GM18873 (cell line): ENCODE measurements around the gene RNF130.
"Not testable (repeated sequence)": the region's sequence is repeated elsewhere in the genome, so short reads cannot be mapped to it uniquely, and the experiment has no call there.

Source experiments
- ATAC-seq: cut with Tn5 transposase; IDR thresholded peaks from one replicate; pipeline ENCODE4 v1.9.1; 2021; ENCODE audit warnings: mild to moderate bottlenecking, moderate library complexity, moderate number of reproducible peaks; ENCODE audit not compliant: unreplicated experiment, low FRiP score

The RNF130 gene

GRCh38 chr5:179986328-179986727, 85.2 kb downstream of the RNF130 start:
- no peak for ATAC-seq

- ATAC-seq = no peak
These were observed 89.9 kb downstream of the RNF130 start for GRCh38 chr5:179981636-179982035.

- ATAC-seq = no peak
These were observed 90.8 kb downstream of the RNF130 start for GRCh38 chr5:179980767-179981166.

- ATAC-seq = no peak
These were observed 92.8 kb downstream of the RNF130 start for GRCh38 chr5:179978792-179979191.

- no peak for ATAC-seq
These were observed 95.8 kb downstream of the RNF130 start for GRCh38 chr5:179975713-179976134.

GRCh38 chr5:179974946-179975712, 96.4 kb downstream of the RNF130 start:
- ATAC-seq = no peak

- no peak for ATAC-seq
These were observed 97.2 kb downstream of the RNF130 start for GRCh38 chr5:179974246-179974945.

GRCh38 chr5:179973391-179973790, 98.2 kb downstream of the RNF130 start:
- no peak for ATAC-seq

GRCh38 chr5:179969110-179969509, 102.4 kb downstream of the RNF130 start:
- ATAC-seq = no peak

- ATAC-seq = no peak
These were observed 104.1 kb downstream of the RNF130 start for GRCh38 chr5:179967489-179967888.

GRCh38 chr5:179964015-179964414, 107.5 kb downstream of the RNF130 start:
- ATAC-seq = no peak

GRCh38 chr5:179963375-179963774, 108.2 kb downstream of the RNF130 start:
- no peak for ATAC-seq

GRCh38 chr5:179960204-179960831, 111.2 kb downstream of the RNF130 start:
- no peak for ATAC-seq

- ATAC-seq = no peak
These were observed 111.9 kb downstream of the RNF130 start for GRCh38 chr5:179959641-179960040.

- ATAC-seq = not testable (repeated sequence)
These were observed 112.4 kb downstream of the RNF130 start for GRCh38 chr5:179959118-179959517.

GRCh38 chr5:179955630-179956029, 115.9 kb downstream of the RNF130 start:
- no peak for ATAC-seq

GRCh38 chr5:179955062-179955461, 116.5 kb downstream of the RNF130 start:
- no peak for ATAC-seq

GRCh38 chr5:179954434-179954833, 117.1 kb downstream of the RNF130 start:
- ATAC-seq = no peak

- ATAC-seq = no peak
These were observed 117.6 kb downstream of the RNF130 start for GRCh38 chr5:179953987-179954386.

GRCh38 chr5:179936976-179937681, 134.4 kb downstream of the RNF130 start:
- ATAC-seq = no peak
